Smooth muscle cell (in vitro differentiated cells): ENCODE data around the gene RARA. TPM values are rescaled to one million over a fixed set of nuclear protein-coding genes. Genes with fewer than 3 reads are reported as not detected.
A peak's percentile ranks its signal among the peaks of the same experiment; 100 is the strongest.

Experiments
- DNase-seq: peaks from one replicate; lab custom pipeline; 2025; ENCODE audit not compliant: unreplicated experiment; lab: John Stamatoyannopoulos, UW
- H2AFZ ChIP-seq: fragments of 200-600 bp; sonication (generic); 2 replicates; pipeline ENCODE4 v1.6.0; 2016; ENCODE audit warnings: antibody characterized with exemption, low read depth, mild to moderate bottlenecking
- H3F3A ChIP-seq: fragments of 200-600 bp; sonication (generic); 2 replicates; pipeline ENCODE4 v1.6.0; 2017; ENCODE audit warnings: antibody characterized with exemption, low read depth
- H3K27ac ChIP-seq: fragments of 200-600 bp; sonication (generic); 2 replicates; pipeline ENCODE4 v1.5.1; 2016; ENCODE audit warnings: low read depth, mild to moderate bottlenecking
- H3K27me3 ChIP-seq: fragments of 200-600 bp; sonication (generic); 2 replicates; pipeline ENCODE4 v1.6.1; 2016; ENCODE audit warnings: low read depth, mild to moderate bottlenecking
- H3K36me3 ChIP-seq: fragments of 200-600 bp; sonication (generic); 2 replicates; pipeline ENCODE4 v1.5.1; 2016; ENCODE audit warnings: low read depth
- H3K4me1 ChIP-seq: fragments of 200-600 bp; sonication (generic); 2 replicates; pipeline ENCODE4 v1.5.1; 2016; ENCODE audit warnings: low read depth
- H3K4me2 ChIP-seq: fragments of 200-600 bp; sonication (generic); 2 replicates; pipeline ENCODE4 v1.6.0; 2016; ENCODE audit warnings: mild to moderate bottlenecking
- H3K4me3 ChIP-seq: fragments of 200-600 bp; sonication (generic); 2 replicates; pipeline ENCODE4 v1.5.1; 2016; ENCODE audit warnings: mild to moderate bottlenecking
- H3K79me2 ChIP-seq: fragments of 200-600 bp; sonication (generic); 2 replicates; pipeline ENCODE4 v1.6.0; 2016; ENCODE audit warnings: low read depth, mild to moderate bottlenecking
- H3K9ac ChIP-seq: fragments of 200-600 bp; sonication (generic); 2 replicates; pipeline ENCODE4 v1.6.0; 2016; ENCODE audit warnings: low read depth
- H3K9me3 ChIP-seq: fragments of 200-600 bp; sonication (generic); replicated peaks from 2 replicates; pipeline ENCODE4 v1.5.1; 2016; ENCODE audit warnings: low read depth
- H4K20me1 ChIP-seq: fragments of 200-600 bp; sonication (generic); 2 replicates; pipeline ENCODE4 v1.6.0; 2016; ENCODE audit warnings: low read depth
- WGBS: methylation state at CpG from one replicate; pipeline ENCODE4 v1.1.7; 2016; ENCODE audit warnings: low lambda C conversion rate; 5-methylcytosine and 5-hydroxymethylcytosine counted together
- polyA plus RNA-seq: library from polyadenylated mRNA; unstranded; fragments of >200 nt; fragmentation: Nextera tagmentation; extraction: Ambion mirVana; gene quantifications from 2 replicates; pipeline ENCODE4 v1.2.1, GENCODE V29; 2016
- small RNA-seq: library from RNA; depleted of rRNA; stranded (forward); fragments of <200 nt; gene quantifications from one replicate; pipeline ENCODE3, GENCODE V24; 2014
- total RNA-seq: library from RNA; depleted of rRNA; stranded (reverse); fragments of >200 nt; gene quantifications from 2 replicates; pipeline ENCODE4 v1.2.3, GENCODE V29; 2014
- TF ChIP-seq, protein P1 (sequence below): fragments of 200-600 bp; sonication (generic); IDR thresholded peaks from 2 replicates; pipeline ENCODE4 v1.5.1; 2017; ENCODE audit warnings: borderline replicate concordance, mild to moderate bottlenecking, antibody characterized with exemption; ENCODE audit not compliant: insufficient read depth, poor library complexity, severe bottlenecking

RARA gene
- total and polyA plus RNA-seq, 2 experiments from 2014 or later, result 22.1 to 22.5 TPM

DNA sequence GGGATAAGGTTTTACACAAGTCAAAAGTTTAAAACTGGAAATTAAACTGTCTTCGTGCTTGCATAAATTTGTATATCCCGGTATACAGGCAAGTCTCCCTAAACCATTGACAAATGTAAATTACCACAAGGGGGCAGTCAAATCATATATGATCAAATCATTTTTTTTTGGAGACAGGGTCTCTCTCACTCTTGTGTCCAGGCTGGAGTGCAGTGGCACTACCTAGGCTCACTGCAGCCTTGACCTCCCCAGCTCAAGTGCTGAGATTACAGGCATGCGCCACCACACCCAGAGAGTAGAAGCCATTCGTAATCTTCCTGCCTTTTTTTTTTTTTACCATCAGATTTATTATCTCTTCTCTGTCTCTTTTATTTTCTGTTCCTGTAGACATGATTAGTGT lies 90.2 kb downstream of the RARA start:
- H3K9me3 ChIP-seq, result no peaks in the 10 kb centered on the region
- H2AFZ ChIP-seq, result no peak overlapping the region
- no peaks in the 10 kb centered on the region for H3K4me1 ChIP-seq
- no peak overlapping the region for H3K27ac ChIP-seq
- H3K9ac ChIP-seq, result no peak overlapping the region
- H3K4me3 ChIP-seq, result no peak overlapping the region
- no peak overlapping the region for H3K4me2 ChIP-seq
- no peaks in the 10 kb centered on the region for H4K20me1 ChIP-seq
- TF ChIP-seq, protein P1, sequence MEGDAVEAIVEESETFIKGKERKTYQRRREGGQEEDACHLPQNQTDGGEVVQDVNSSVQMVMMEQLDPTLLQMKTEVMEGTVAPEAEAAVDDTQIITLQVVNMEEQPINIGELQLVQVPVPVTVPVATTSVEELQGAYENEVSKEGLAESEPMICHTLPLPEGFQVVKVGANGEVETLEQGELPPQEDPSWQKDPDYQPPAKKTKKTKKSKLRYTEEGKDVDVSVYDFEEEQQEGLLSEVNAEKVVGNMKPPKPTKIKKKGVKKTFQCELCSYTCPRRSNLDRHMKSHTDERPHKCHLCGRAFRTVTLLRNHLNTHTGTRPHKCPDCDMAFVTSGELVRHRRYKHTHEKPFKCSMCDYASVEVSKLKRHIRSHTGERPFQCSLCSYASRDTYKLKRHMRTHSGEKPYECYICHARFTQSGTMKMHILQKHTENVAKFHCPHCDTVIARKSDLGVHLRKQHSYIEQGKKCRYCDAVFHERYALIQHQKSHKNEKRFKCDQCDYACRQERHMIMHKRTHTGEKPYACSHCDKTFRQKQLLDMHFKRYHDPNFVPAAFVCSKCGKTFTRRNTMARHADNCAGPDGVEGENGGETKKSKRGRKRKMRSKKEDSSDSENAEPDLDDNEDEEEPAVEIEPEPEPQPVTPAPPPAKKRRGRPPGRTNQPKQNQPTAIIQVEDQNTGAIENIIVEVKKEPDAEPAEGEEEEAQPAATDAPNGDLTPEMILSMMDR, result peak; percentile 55
- H3K36me3 ChIP-seq, result no peaks in the 10 kb centered on the region
- no peak for DNase-seq
- no peaks in the 10 kb centered on the region for H3K79me2 ChIP-seq
- no peaks in the 10 kb centered on the region for H3K27me3 ChIP-seq
- WGBS, result 92% methylated on average over 4 of the region's 4 CpGs
- H3F3A ChIP-seq, result no peaks in the 10 kb centered on the region

DNA sequence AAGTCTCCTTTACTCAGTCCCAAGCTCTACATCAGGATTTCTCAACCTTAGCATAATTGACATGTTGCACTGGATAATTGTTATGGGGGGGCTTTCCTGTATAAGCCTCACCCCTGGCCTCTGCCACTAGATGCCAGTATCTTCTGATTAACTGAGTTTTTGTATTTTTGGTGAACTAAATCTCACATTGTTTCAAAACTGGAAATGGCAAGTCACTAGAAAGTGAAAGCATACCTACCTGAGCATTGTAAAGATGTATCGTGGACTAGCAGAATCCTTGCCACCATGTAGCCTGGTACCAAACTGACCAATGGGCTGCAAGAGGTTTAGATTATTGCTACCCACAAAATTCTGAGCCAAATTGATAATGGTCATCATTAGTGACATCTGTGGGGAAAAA lies 93.7 kb downstream of the RARA start:
- no peak overlapping the region for H3K4me3 ChIP-seq
- no peaks in the 10 kb centered on the region for H3F3A ChIP-seq
- TF ChIP-seq, protein P1, result no peak
- H3K9me3 ChIP-seq, result no peaks in the 10 kb centered on the region
- no peaks in the 10 kb centered on the region for H3K27me3 ChIP-seq
- no peaks in the 10 kb centered on the region for H3K4me1 ChIP-seq
- DNase-seq, result no peak
- 100% methylated on average over 1 of the region's 1 CpG for WGBS
- no peak overlapping the region for H2AFZ ChIP-seq
- no peak overlapping the region for H3K9ac ChIP-seq
- H4K20me1 ChIP-seq, result no peaks in the 10 kb centered on the region
- no peak overlapping the region for H3K4me2 ChIP-seq
- H3K79me2 ChIP-seq, result no peaks in the 10 kb centered on the region
- no peak overlapping the region for H3K27ac ChIP-seq
- no peaks in the 10 kb centered on the region for H3K36me3 ChIP-seq

DNA sequence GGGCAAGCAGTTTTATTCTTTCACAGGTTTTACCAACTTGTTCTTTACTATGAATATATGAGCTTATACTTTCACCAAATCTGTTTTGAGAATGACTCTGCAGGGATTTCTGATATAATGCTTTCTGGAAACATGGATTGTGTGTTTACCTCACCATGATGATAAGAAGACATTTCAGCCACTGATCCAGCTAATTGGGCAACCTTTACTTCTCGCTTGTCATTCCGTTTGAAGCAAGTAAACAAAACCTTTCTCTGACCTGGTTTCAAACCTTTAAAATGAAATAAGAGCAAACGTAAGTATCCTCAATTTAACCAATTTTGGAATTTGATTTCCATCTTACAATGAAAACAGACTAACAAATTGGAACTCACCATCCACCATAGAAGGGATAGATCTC lies 95.0 kb downstream of the RARA start:
- no peaks in the 10 kb centered on the region for H3K79me2 ChIP-seq
- H3K4me2 ChIP-seq, result no peak overlapping the region
- no peaks in the 10 kb centered on the region for H3K4me1 ChIP-seq
- TF ChIP-seq, protein P1, result no peak
- no peaks in the 10 kb centered on the region for H3K27me3 ChIP-seq
- H2AFZ ChIP-seq, result no peak overlapping the region
- DNase-seq, result no peak
- H3K9me3 ChIP-seq, result no peaks in the 10 kb centered on the region
- H3K36me3 ChIP-seq, result no peaks in the 10 kb centered on the region
- WGBS, result 96% methylated on average over 3 of the region's 3 CpGs
- no peak overlapping the region for H3K4me3 ChIP-seq
- H3K9ac ChIP-seq, result no peak overlapping the region
- H4K20me1 ChIP-seq, result no peaks in the 10 kb centered on the region
- no peak overlapping the region for H3K27ac ChIP-seq
- no peaks in the 10 kb centered on the region for H3F3A ChIP-seq

Small RNA genes lying within 50 kb of the gene (small RNA-seq; reads per million reads assigned to genes)
- gene RF00019 (not detected), gene RNA5SP441 (not detected)

Other genes starting within 250 kb of the RARA start
- gene THRA, start 246.2 kb upstream of the RARA start, total RNA-seq, result 15.6 and 25.4 TPM in 2 replicates
- 17.6 and 21.2 TPM in 2 replicates for gene THRA, start 246.2 kb upstream of the RARA start, polyA plus RNA-seq
- gene NR1D1, start 208.6 kb upstream of the RARA start, total RNA-seq, result 6.0 and 12.5 TPM in 2 replicates
- gene NR1D1, start 208.6 kb upstream of the RARA start, polyA plus RNA-seq, result 18.4 and 19.5 TPM in 2 replicates
- 74.9 and 79.0 TPM in 2 replicates for gene MSL1, start 187.2 kb upstream of the RARA start, total RNA-seq
- gene MSL1, start 187.2 kb upstream of the RARA start, polyA plus RNA-seq, result 24.6 and 26.0 TPM in 2 replicates
- 25.6 and 33.3 TPM in 2 replicates for gene CASC3, start 168.6 kb upstream of the RARA start, total RNA-seq
- gene CASC3, start 168.6 kb upstream of the RARA start, polyA plus RNA-seq, result 54.2 and 59.5 TPM in 2 replicates
- gene RAPGEFL1, start 131.7 kb upstream of the RARA start, total RNA-seq, result 2.6 and 4.0 TPM in 2 replicates
- 3.1 and 6.9 TPM in 2 replicates for gene RAPGEFL1, start 131.7 kb upstream of the RARA start, polyA plus RNA-seq
- 6.5 and 6.7 TPM in 2 replicates for gene WIPF2, start 89.9 kb upstream of the RARA start, total RNA-seq
- 13.9 and 19.6 TPM in 2 replicates for gene WIPF2, start 89.9 kb upstream of the RARA start, polyA plus RNA-seq
- gene CDC6, start 21.3 kb upstream of the RARA start, total RNA-seq, result 10.4 and 15.1 TPM in 2 replicates
- 5.2 and 5.5 TPM in 2 replicates for gene CDC6, start 21.3 kb upstream of the RARA start, polyA plus RNA-seq
- gene GJD3, start 55.6 kb downstream of the RARA start, total RNA-seq, result not detected in 2 replicates
- 0.27 and 0.30 TPM in 2 replicates for gene GJD3, start 55.6 kb downstream of the RARA start, polyA plus RNA-seq
- 42.3 and 45.5 TPM in 2 replicates for gene TOP2A, start 108.7 kb downstream of the RARA start, total RNA-seq
- 15.4 and 26.2 TPM in 2 replicates for gene TOP2A, start 108.7 kb downstream of the RARA start, polyA plus RNA-seq
- gene IGFBP4, start 134.3 kb downstream of the RARA start, total RNA-seq, result 63.8 and 91.0 TPM in 2 replicates
- gene IGFBP4, start 134.3 kb downstream of the RARA start, polyA plus RNA-seq, result 305 and 413 TPM in 2 replicates
- 0.63 and 1.2 TPM in 2 replicates for gene TNS4, start 192.4 kb downstream of the RARA start, total RNA-seq
- gene TNS4, start 192.4 kb downstream of the RARA start, polyA plus RNA-seq, result 0.13 and 3.3 TPM in 2 replicates